GM23338 (cell line): ENCODE measurements around the gene SS18. TPM values are rescaled to one million over a fixed set of nuclear protein-coding genes. Genes with fewer than 3 reads are reported as not detected.

Source experiments
- ATAC-seq: fragments of 200-7000 bp; cut with Tn5 transposase; 3 replicates; pipeline ENCODE4 v1.9.1; 2020
- DNase-seq: peaks from one replicate; pipeline ENCODE4 v3.0.0-alpha.2; 2015; ENCODE audit warnings: low spot score
- H2AFZ ChIP-seq: fragments of 200-600 bp; sonication (generic); 2 replicates; pipeline ENCODE4 v1.8.0; 2016; ENCODE audit warnings: antibody characterized with exemption, mild to moderate bottlenecking, moderate library complexity
- H3F3A ChIP-seq: fragments of 200-600 bp; sonication (generic); replicated peaks from 2 replicates; pipeline ENCODE4 v1.8.0; 2017; ENCODE audit warnings: antibody characterized with exemption, mixed run types, low read depth
- H3K27ac ChIP-seq: fragments of 200-600 bp; sonication (generic); 2 replicates; pipeline ENCODE4 v1.6.1; 2016; ENCODE audit warnings: low read depth
- H3K27me3 ChIP-seq: fragments of 200-600 bp; sonication (generic); 2 replicates; pipeline ENCODE4 v1.8.0; 2016; ENCODE audit warnings: mild to moderate bottlenecking, mixed run types, moderate library complexity; ENCODE audit not compliant: insufficient read depth
- H3K36me3 ChIP-seq: fragments of 200-600 bp; sonication (generic); 2 replicates; pipeline ENCODE4 v1.8.0; 2016; ENCODE audit warnings: mild to moderate bottlenecking; ENCODE audit not compliant: insufficient read depth
- H3K4me1 ChIP-seq: fragments of 200-600 bp; sonication (generic); 2 replicates; pipeline ENCODE4 v1.8.0; 2016; ENCODE audit warnings: mild to moderate bottlenecking, moderate library complexity; ENCODE audit not compliant: insufficient read depth
- H3K4me2 ChIP-seq: fragments of 200-600 bp; sonication (generic); 2 replicates; pipeline ENCODE4 v1.7.1; 2017; ENCODE audit warnings: mixed run types
- H3K4me3 ChIP-seq: fragments of 200-600 bp; sonication (generic); 2 replicates; pipeline ENCODE4 v1.6.1; 2016; ENCODE audit warnings: mixed run types
- H3K79me2 ChIP-seq: fragments of 200-600 bp; sonication (generic); replicated peaks from 2 replicates; pipeline ENCODE4 v1.8.0; 2017; ENCODE audit warnings: mild to moderate bottlenecking; ENCODE audit not compliant: insufficient read depth
- H3K9me2 ChIP-seq: fragments of 200-600 bp; sonication (generic); 2 replicates; pipeline ENCODE4 v1.8.0; 2017; ENCODE audit not compliant: insufficient read depth
- H4K20me1 ChIP-seq: fragments of 200-600 bp; sonication (generic); replicated peaks from 2 replicates; pipeline ENCODE4 v1.8.0; 2017; ENCODE audit warnings: mild to moderate bottlenecking; ENCODE audit not compliant: insufficient read depth
- H3K27ac Mint-ChIP-seq: 2 replicates; pipeline ENCODE4 v1.8.0; 2020; ENCODE audit warnings: inconsistent platforms, mild to moderate bottlenecking, moderate library complexity, mixed read lengths
- H3K27me3 Mint-ChIP-seq: 3 replicates; pipeline ENCODE4 v1.8.0; 2022; ENCODE audit warnings: low read depth, mild to moderate bottlenecking, moderate library complexity, mixed read lengths, inconsistent platforms; ENCODE audit not compliant: insufficient read depth, poor library complexity
- H3K36me3 Mint-ChIP-seq: 3 replicates; pipeline ENCODE4 v1.8.0; 2021; ENCODE audit warnings: low read depth, mild to moderate bottlenecking, inconsistent platforms, moderate library complexity, mixed read lengths
- H3K4me1 Mint-ChIP-seq: 3 replicates; pipeline ENCODE4 v1.8.0; 2020; ENCODE audit warnings: mild to moderate bottlenecking, inconsistent platforms, mixed read lengths
- H3K4me3 Mint-ChIP-seq: 3 replicates; pipeline ENCODE4 v1.8.0; 2021; ENCODE audit warnings: moderate library complexity, mild to moderate bottlenecking, inconsistent platforms, mixed read lengths
- H3K9me3 Mint-ChIP-seq: 3 replicates; pipeline ENCODE4 v1.8.0; 2020; ENCODE audit warnings: moderate library complexity, mild to moderate bottlenecking, inconsistent platforms, mixed read lengths
- CREB1 ChIP-seq: fragments of 250-450 bp; sonication (Bioruptor Pico); IDR thresholded peaks from 2 replicates; pipeline ENCODE4 v1.5.0; 2020; ENCODE audit warnings: low read depth, mild to moderate bottlenecking, moderate library complexity
- CTCF ChIP-seq, 2 experiments: fragments of 200-600 bp in 1 of 2; sonication (generic) in 1 of 2; conservative IDR thresholded peaks; 2 replicates each; pipeline versions ENCODE4 v1.5.1 to v1.6.1; 2016 to 2017; ENCODE audit warnings: antibody characterized with exemption in 2 of 2, low read depth in 2 of 2, mild to moderate bottlenecking in 2 of 2, moderate library complexity in 1 of 2
- NANOG ChIP-seq: IDR thresholded peaks from 2 replicates; pipeline ENCODE4 v1.6.1; 2016; ENCODE audit warnings: antibody characterized with exemption, borderline replicate concordance
- ZNF462 ChIP-seq: fragments of 250-450 bp; sonication (Bioruptor Pico); IDR thresholded peaks from 2 replicates; pipeline ENCODE4 v1.5.0; 2020; ENCODE audit warnings: mild to moderate bottlenecking, moderate library complexity
- polyA plus RNA-seq: library from polyadenylated mRNA; unstranded; fragments of >200 nt; fragmentation: Nextera tagmentation; extraction: Ambion mirVana; gene quantifications from 2 replicates; pipeline ENCODE4 v1.2.1, GENCODE V29; 2016
- total RNA-seq: library from RNA; depleted of rRNA; stranded (reverse); fragments of >200 nt; shearing (Covaris generic); gene quantifications from 2 replicates; pipeline ENCODE4 v1.2.3, GENCODE V29; 2014
- TF ChIP-seq, protein P1 (sequence below): IDR thresholded peaks from one replicate; pipeline ENCODE4 v1.6.1; 2018; ENCODE audit warnings: antibody characterized with exemption; ENCODE audit not compliant: unreplicated experiment

SS18 gene
- total and polyA plus RNA-seq, 2 experiments from 2014 or later = 41.3 to 148 TPM

DNA sequence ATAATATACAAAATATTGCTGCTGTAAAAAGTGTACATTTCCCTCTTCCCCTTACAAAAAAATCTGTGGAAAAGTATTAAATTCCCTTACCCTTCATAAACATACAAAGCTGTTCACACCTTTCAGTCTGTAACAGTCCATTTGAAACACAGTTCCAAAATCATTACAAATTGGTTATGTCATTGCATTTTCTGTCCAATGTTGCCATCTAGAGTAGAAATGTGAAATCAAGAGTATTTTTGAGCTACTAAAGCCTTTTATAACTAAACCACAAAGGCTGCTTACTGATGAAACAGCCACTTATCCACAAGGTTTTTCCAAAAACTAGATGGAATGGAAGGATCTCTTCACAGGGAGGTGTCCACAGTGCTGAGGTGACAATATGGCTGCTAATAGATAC lies 72.5 kb downstream of the SS18 start (continued):
- TF ChIP-seq, protein P1, sequence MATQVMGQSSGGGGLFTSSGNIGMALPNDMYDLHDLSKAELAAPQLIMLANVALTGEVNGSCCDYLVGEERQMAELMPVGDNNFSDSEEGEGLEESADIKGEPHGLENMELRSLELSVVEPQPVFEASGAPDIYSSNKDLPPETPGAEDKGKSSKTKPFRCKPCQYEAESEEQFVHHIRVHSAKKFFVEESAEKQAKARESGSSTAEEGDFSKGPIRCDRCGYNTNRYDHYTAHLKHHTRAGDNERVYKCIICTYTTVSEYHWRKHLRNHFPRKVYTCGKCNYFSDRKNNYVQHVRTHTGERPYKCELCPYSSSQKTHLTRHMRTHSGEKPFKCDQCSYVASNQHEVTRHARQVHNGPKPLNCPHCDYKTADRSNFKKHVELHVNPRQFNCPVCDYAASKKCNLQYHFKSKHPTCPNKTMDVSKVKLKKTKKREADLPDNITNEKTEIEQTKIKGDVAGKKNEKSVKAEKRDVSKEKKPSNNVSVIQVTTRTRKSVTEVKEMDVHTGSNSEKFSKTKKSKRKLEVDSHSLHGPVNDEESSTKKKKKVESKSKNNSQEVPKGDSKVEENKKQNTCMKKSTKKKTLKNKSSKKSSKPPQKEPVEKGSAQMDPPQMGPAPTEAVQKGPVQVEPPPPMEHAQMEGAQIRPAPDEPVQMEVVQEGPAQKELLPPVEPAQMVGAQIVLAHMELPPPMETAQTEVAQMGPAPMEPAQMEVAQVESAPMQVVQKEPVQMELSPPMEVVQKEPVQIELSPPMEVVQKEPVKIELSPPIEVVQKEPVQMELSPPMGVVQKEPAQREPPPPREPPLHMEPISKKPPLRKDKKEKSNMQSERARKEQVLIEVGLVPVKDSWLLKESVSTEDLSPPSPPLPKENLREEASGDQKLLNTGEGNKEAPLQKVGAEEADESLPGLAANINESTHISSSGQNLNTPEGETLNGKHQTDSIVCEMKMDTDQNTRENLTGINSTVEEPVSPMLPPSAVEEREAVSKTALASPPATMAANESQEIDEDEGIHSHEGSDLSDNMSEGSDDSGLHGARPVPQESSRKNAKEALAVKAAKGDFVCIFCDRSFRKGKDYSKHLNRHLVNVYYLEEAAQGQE = no peak

GRCh38 chr18:26014462-26014861 lies 76.0 kb downstream of the SS18 start:
- no peaks in the 10 kb centered on the region for H3K4me1 ChIP-seq
- no peak overlapping the region for H2AFZ ChIP-seq
- no peak for DNase-seq
- Mint-ChIP-seq H3K36me3 (peaks cover 32% of the 10 kb centered on the region), H3K9me3 (no peaks in the 10 kb centered on the region), H3K4me3 (no peak overlapping the region), H3K27me3 (no peaks in the 10 kb centered on the region), H3K27ac (no peak overlapping the region), H3K4me1 (peaks cover 2% of the 10 kb centered on the region; the same call in 1 of the 3 replicates)
- ATAC-seq = no peak
- H3K4me3 ChIP-seq = no peak overlapping the region
- H3K27ac ChIP-seq = no peak overlapping the region
- H3F3A ChIP-seq = no peaks in the 10 kb centered on the region
- H3K27me3 ChIP-seq = no peaks in the 10 kb centered on the region
- no peaks in the 10 kb centered on the region for H4K20me1 ChIP-seq
- H3K79me2 ChIP-seq = no peaks in the 10 kb centered on the region
- H3K4me2 ChIP-seq = no peak overlapping the region
- 0 out of 2 replicates have a peak, but pooled peaks cover 17% of the 10 kb centered on the region for H3K36me3 ChIP-seq
- TF ChIP-seq NANOG (no peak), CTCF (conservative IDR thresholded peaks at IDR 0.05; ENCODE audit: low read depth in 2 of 2) (no peak), ZNF462 (CRISPR knock-in tag) (no peak), CREB1 (CRISPR knock-in tag) (no peak)
- no peaks in the 10 kb centered on the region for H3K9me2 ChIP-seq
